BJ (cell line): ENCODE results near the gene LRPAP1. TPM values are rescaled to one million over a fixed set of nuclear protein-coding genes. Genes with fewer than 3 reads are reported as not detected.
A peak's percentile ranks its signal among the peaks of the same experiment; 100 is the strongest.

ENCODE experiments used
- CTCF ChIA-PET: fragments of 350-600 bp; formaldehyde crosslinking; extraction: SDS; loops from one replicate; lab custom pipeline; 2021; ENCODE audit warnings: antibody characterized with exemption, inconsistent platforms; lab: Yijun Ruan, JAX
- POLR2A ChIA-PET: fragments of 300-600 bp; sonication (Branson Sonifier 250); formaldehyde crosslinking; extraction: SDS; loops from one replicate; lab custom pipeline; 2021; ENCODE audit warnings: antibody characterized with exemption; lab: Charles Lee
- DNase-seq: peaks from one replicate; pipeline ENCODE4 v3.0.0-alpha.2; 2011; ENCODE audit warnings: low read depth
- H3K27me3 ChIP-seq: 2 replicates; pipeline ENCODE4 v1.6.0; 2011; ENCODE audit warnings: low read length; ENCODE audit not compliant: control insufficient read depth, insufficient read depth
- H3K36me3 ChIP-seq: 2 replicates; pipeline ENCODE4 v1.5.1; 2011; ENCODE audit warnings: low read length; ENCODE audit not compliant: control insufficient read depth, insufficient read depth
- H3K4me3 ChIP-seq: 2 replicates; pipeline ENCODE4 v1.5.1; 2011; ENCODE audit warnings: low read depth, mild to moderate bottlenecking, control low read depth, low read length
- polyA plus RNA-seq: library from polyadenylated mRNA; depleted of rRNA; stranded (reverse); fragments of >200 nt; gene quantifications from 2 replicates; pipeline ENCODE4 v1.2.3, GENCODE V29; 2011
- TF ChIP-seq, protein P1 (sequence below): IDR thresholded peaks from 2 replicates; pipeline ENCODE4 v1.5.1; 2011; ENCODE audit warnings: low read depth, mild to moderate bottlenecking, control low read depth, inconsistent platforms, low read length, moderate library complexity; ENCODE audit not compliant: insufficient read depth

Gene LRPAP1
- polyA plus RNA-seq, 1 experiment = 275 TPM

DNA sequence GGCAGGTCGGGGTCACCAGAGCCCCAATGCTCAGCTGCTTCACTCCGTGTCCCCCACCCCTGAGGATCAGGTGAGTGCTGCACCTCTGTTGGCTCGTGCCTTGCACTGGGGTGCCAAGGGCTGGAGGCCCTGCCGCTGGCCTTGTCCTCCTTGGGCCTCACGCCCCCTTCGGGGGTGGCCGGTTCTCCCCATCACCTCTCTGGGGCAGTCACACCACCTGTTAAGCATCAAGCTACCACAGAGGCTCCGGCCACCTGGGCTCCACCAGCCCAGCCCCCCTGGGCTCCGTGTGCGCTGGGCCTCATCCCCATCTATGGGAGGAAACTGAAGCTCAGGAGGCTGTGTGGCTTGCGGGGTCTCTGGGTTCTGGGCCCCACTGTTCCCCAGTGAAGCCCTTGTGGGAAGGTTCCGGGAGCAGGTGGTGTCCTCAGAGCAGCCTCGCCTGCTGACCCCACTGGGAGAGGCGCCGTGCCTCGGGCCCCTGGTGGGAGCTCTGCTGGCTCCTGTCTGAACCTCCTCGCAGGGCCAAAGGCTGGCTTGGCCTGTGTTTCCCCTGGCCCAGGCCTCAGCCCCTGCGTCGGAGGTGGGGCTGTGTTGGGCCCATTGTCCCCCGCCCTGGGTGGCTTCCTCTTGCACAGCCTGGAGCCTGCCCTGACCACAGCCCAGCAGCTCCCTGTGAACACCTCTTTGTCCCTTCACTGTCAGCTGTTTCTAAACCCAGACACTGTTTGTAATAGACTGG is 38.3 kb downstream of the LRPAP1 start:
- no peak for DNase-seq
- TF ChIP-seq, protein P1, sequence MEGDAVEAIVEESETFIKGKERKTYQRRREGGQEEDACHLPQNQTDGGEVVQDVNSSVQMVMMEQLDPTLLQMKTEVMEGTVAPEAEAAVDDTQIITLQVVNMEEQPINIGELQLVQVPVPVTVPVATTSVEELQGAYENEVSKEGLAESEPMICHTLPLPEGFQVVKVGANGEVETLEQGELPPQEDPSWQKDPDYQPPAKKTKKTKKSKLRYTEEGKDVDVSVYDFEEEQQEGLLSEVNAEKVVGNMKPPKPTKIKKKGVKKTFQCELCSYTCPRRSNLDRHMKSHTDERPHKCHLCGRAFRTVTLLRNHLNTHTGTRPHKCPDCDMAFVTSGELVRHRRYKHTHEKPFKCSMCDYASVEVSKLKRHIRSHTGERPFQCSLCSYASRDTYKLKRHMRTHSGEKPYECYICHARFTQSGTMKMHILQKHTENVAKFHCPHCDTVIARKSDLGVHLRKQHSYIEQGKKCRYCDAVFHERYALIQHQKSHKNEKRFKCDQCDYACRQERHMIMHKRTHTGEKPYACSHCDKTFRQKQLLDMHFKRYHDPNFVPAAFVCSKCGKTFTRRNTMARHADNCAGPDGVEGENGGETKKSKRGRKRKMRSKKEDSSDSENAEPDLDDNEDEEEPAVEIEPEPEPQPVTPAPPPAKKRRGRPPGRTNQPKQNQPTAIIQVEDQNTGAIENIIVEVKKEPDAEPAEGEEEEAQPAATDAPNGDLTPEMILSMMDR = no peak
- CTCF ChIA-PET = interaction anchor here (1.3 kb wide), 1 partner anchor 13 kb away, joined by 5 read pairs; no protein-coding TSS in a partner anchor
- Histone ChIP-seq H3K36me3 (no peaks in the 10 kb centered on the region), H3K4me3 (no peak overlapping the region), H3K27me3 (peaks cover 2% of the 10 kb centered on the region)
- POLR2A ChIA-PET = no interaction called here

DNA sequence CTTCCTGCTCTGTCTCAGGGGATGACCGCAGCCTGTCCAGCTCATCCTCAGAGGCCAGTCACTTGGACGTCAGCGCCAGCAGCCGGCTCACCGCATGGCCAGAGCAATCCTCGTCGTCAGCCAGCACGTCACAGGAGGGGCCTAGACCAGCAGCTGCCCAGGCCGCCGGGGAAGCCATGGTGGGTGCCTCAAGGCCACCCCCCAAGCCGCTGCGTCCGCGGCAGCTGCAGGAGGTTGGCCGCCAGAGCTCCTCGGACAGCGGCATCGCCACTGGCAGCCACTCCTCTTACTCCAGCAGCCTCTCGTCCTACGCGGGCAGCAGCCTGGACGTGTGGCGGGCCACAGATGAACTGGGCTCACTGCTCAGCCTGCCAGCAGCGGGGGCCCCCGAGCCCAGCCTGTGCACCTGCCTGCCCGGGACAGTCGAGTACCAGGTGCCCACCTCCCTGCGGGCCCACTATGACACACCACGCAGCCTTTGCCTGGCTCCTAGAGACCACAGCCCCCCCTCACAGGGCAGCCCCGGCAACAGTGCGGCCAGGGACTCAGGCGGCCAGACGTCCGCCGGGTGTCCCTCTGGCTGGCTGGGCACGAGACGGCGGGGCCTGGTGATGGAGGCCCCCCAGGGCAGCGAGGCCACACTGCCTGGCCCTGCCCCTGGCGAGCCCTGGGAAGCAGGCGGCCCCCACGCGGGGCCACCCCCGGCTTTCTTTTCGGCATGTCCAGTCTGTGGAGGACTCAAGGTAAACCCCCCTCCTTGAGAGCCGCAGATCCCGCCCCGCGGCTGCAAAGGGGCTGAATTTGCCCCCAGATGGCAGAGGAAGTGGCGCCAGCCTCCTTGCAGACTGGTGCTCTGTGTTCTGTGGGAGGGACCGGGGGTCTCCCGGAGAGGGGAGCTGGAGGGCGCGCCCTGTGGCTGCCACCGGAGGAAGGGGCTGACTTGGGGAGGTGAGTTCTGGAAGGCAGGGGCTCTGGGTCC is 39.2 kb downstream of the LRPAP1 start:
- no peak for DNase-seq
- ChIA-PET CTCF (interaction anchor here (1.3 to 1.6 kb wide), 2 partner anchors 12 to 13 kb away, joined by 5 to 18 read pairs; no protein-coding TSS in a partner anchor), POLR2A (no interaction called here)
- no peak overlapping the region for H3K4me3 ChIP-seq
- peaks cover 2% of the 10 kb centered on the region for H3K27me3 ChIP-seq
- H3K36me3 ChIP-seq = no peaks in the 10 kb centered on the region
- TF ChIP-seq, protein P1 = no peak

DNA sequence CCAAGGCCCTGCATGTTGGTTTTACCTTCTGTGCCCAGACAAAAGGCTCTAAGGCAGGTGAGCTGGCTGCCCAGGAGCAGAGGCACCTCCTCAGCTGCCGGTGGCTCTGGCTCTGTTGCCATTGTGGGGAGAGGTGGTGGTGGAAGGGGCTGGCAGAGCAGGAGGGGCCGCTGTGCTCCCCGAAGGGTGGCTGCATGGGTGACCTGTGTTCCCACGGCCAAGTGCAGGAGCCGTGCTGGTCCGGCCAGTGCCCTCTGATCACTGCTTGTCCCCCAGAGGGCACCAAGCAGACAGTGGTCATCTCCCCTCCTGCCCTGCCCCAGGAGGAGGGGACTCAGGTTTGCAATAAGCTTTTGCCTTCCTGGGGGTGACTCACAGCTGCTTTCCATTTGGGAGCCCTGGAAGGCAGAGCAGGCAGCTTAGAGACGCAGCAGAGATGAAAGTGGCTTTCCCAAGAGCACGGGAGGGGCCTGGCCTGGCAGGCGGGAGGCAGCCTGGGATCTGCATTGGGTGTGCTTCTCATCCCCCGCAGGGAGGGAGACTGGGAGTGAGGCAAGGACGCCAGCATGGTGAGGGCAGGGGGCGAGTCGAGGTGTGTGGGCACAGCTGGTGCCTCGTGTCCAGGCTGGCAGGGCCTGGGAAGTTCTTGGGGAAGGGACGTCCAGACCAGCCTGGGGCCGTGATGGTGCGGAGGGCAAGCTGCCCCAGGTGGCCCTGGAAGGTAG is 40.4 kb downstream of the LRPAP1 start:
- H3K4me3 ChIP-seq = no peak overlapping the region
- ChIA-PET CTCF (interaction anchor here (1.6 kb wide), 1 partner anchor 11 kb away, joined by 18 read pairs; no protein-coding TSS in a partner anchor), POLR2A (no interaction called here)
- no peaks in the 10 kb centered on the region for H3K36me3 ChIP-seq
- peak; percentile 10 for DNase-seq
- H3K27me3 ChIP-seq = peaks cover 2% of the 10 kb centered on the region
- TF ChIP-seq, protein P1 = no peak

DNA sequence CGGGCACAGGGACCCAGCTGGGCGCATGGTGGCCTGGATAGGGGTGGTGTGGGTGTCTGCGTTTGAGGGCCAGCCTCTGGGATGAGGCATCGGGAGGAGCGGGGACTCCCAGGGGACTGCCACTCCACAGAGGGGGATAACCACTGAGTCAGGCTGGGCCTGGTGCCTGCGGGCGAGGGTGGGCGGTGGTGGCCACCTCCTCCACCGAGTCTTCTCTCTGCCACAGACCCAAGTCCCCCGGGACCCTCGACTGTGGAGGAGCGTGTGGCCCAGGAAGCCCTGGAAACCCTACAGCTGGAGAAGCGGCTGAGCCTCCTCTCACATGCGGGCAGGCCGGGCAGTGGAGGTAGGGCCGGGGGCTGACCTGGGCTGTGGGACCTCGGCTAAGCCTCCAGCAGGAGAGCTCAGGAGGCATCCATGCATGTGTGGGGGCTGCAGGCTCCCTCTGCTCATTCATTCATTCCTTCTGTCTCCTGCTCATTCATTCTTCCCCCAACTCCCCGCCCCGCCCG is 42.7 kb downstream of the LRPAP1 start:
- H3K27me3 ChIP-seq = peaks cover 2% of the 10 kb centered on the region
- CTCF ChIA-PET = interaction anchor here (1.4 kb wide), 1 partner anchor 9 kb away, joined by 9 read pairs; no protein-coding TSS in a partner anchor
- no peak overlapping the region for H3K4me3 ChIP-seq
- no peak for DNase-seq
- POLR2A ChIA-PET = no interaction called here
- TF ChIP-seq, protein P1 = no peak
- no peaks in the 10 kb centered on the region for H3K36me3 ChIP-seq
